KG1 (cell line): ENCODE measurements around the gene CFAP70.
"Not testable (repeated sequence)": the region's sequence is repeated elsewhere in the genome, so short reads cannot be mapped to it uniquely, and the experiment has no call there.

Experiments
- DNase-seq: peaks from one replicate; lab custom pipeline; 2025; lab: John Stamatoyannopoulos, UW

The CFAP70 gene

DNA sequence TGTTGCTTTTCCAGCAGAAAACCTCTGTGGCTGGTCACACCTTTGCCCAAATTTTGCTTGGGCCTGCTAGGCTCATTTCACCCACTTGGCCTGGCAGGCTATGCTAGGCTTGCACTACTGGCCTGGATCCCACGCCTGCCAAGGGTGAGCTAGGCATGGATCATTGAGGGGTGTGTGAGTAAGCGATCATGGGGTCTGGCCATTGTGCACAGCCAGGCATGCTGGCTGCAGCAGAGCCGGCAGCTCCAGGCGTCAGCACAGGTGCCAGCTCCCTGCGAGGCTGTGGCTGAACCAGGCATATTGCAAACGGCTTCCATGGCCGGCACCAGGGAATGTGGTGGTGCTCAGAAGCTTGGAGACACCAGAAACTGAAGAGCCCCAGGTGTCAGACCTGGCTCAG lies 19.2 kb downstream of the CFAP70 start:
- no peak for DNase-seq

- DNase-seq, result no peak
Measured at GRCh38 chr10:73338801-73339368, 19.8 kb downstream of the CFAP70 start.

DNA sequence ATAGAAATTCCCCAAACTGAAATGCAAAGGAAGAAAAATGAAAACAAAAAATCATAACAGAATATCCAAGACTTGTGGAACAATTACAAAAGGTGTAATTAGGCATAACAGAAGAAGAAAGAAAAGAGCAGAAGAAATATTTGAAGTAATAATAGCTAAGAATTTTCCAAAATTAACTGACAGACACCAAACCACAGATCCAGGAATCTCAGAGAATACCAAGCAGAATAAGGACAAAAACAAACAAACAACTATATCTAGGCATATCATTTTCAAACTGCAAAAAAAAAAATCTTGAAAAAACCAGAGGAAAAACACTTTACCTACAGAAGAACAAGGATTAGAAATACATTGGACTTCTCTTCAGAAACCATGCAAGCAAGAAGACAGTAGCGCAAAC lies 25.5 kb downstream of the CFAP70 start:
- no peak for DNase-seq

DNA sequence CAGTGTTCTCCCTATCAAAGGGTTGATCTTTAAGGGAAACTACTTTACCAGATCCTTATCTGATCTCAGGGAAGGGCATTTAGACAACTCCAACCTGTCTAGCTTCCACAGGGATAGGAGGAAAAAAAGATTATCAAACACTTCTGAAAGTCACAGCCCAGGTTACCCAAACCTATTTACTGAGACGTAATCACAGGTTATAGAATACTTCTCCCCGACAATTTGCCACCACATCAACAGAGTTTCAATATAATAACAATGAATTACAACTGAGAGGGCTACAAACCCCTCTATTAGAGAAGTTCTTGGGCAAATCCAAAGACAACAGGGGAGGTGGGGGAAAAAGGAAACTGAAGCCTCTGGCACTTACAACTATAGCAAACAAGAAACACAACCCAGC lies 26.3 kb downstream of the CFAP70 start:
- no peak for DNase-seq

DNA sequence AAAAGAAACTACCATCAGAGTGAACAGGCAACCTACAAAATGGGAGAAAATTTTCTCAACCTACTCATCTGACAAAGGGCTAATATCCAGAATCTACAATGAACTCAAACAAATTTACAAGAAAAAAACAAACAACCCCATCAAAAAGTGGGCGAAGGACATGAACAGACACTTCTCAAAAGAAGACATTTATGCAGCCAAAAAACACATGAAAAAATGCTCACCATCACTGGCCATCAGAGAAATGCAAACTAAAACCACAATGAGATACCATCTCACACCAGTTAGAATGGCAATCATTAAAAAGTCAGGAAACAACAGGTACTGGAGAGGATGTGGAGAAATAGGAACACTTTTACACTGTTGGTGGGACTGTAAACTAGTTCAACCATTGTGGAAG lies 30.1 kb downstream of the CFAP70 start:
- DNase-seq, result not testable (repeated sequence)

DNA sequence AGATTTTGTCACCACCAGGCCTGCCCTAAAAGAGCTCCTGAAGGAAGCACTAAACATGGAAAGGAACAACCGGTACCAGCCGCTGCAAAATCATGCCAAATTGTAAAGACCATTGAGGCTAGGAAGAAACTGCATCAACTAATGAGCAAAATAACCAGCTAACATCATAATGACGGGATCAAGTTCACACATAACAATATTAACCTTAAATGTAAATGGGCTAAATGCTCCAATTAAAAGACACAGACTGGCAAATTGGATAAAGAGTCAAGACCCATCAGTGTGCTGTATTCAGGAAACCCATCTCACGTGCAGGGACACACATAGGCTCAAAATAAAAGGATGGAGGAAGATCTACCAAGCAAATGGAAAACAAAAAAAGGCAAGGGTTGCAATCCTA lies 33.4 kb downstream of the CFAP70 start:
- not testable (repeated sequence) for DNase-seq

- DNase-seq, result not testable (repeated sequence)
Measured at GRCh38 chr10:73323582-73323981, 35.1 kb downstream of the CFAP70 start.

DNA sequence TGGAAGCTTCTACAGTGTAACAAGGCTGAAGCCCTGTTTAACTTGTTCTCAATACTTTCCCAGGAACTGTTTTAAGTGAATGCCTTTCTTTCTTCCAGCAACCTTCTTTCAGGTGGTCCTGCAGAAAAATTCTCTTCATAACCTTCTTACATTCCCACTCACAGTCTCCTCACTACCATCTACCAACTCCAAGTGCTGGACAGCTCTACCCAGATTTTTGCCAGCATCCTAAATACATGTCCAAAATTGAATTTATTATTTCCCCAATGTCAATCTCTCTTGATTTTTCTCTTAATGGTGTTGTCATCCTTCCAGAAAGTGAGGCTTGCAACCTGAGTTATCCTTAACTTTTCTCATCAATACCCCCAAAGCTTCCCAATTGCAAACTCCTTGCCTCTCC lies 48.2 kb downstream of the CFAP70 start:
- no peak for DNase-seq

- no peak for DNase-seq
Measured at GRCh38 chr10:73307203-73307800, 51.4 kb downstream of the CFAP70 start.

- no peak for DNase-seq
Measured at GRCh38 chr10:73306171-73306708, 52.4 kb downstream of the CFAP70 start.

DNA sequence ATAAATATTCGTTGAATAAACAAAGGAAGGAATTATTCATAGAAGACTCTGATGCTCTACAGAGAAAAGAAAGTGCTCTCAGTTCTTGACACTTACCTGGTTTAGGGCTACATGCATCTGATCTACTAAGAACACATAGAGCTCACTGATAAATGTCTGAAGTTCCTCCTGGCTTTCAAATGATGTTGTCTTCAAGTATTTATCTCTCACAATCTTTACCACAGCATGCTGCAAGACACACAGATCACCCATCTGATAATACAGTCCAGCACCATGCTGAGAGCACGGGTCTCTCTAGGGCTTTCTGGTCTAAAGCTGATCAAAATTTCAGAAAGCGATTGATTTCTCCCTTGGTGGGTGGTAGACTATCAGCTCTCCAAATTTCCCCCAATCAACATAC lies 61.7 kb downstream of the CFAP70 start:
- no peak for DNase-seq

DNA sequence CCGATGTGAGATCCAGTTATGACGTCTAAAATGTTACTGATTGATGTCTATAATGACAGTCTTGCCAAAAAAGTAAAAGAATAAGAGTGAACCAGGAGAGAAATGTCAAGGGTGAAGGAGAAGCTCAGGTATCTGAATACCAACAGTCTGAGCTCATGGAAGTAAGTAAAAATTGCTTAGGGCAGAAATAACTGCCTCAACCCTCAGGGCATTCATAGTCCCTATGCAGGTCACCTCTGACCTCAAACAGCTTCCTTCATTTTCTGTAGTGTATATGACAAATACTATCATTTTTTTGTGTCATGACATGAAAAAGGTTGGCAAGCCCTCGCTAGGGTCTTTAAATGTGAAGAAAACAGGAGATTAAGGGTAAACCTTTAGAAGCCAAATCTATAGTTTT lies 65.2 kb downstream of the CFAP70 start:
- no peak for DNase-seq

GRCh38 chr10:73289958-73290357 lies 68.7 kb downstream of the CFAP70 start:
- no peak for DNase-seq

- no peak for DNase-seq
Measured at GRCh38 chr10:73287441-73287840, 71.2 kb downstream of the CFAP70 start.

GRCh38 chr10:73281097-73281496 lies 77.6 kb downstream of the CFAP70 start:
- DNase-seq, result no peak

- no peak for DNase-seq
Measured at GRCh38 chr10:73264423-73264822, 94.2 kb downstream of the CFAP70 start.

DNA sequence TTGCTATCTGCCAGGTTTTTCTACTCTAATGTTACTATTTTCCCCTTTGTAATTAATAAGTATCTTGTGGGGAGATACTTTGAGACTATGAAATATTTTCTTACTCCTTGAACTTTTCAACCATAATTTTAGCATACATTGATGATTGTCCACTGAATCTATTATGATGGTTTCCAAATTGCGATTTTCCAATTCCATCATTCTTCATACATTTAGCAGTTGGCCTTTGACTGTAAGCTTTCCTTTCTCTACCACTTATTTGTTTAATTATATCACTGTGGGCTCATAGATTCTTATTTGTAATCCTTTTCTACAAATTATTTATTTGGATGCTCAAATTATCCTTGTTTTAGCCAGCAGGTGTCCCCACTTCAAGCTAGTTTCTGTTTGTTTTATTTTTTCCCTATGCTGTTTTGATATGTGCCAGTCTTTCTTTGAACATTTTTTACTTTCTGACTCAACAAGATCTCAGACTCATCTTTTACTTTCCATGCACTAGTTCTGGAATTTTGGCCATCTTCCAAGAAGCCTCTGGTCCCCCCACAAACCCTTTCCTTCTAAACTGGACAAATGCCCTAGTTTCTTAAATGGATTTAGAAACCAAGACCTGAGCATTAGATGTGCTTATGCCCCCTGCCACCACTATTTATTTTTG lies 94.8 kb downstream of the CFAP70 start:
- no peak for DNase-seq

GRCh38 chr10:73262880-73263555 lies 95.6 kb downstream of the CFAP70 start:
- DNase-seq, result no peak

DNA sequence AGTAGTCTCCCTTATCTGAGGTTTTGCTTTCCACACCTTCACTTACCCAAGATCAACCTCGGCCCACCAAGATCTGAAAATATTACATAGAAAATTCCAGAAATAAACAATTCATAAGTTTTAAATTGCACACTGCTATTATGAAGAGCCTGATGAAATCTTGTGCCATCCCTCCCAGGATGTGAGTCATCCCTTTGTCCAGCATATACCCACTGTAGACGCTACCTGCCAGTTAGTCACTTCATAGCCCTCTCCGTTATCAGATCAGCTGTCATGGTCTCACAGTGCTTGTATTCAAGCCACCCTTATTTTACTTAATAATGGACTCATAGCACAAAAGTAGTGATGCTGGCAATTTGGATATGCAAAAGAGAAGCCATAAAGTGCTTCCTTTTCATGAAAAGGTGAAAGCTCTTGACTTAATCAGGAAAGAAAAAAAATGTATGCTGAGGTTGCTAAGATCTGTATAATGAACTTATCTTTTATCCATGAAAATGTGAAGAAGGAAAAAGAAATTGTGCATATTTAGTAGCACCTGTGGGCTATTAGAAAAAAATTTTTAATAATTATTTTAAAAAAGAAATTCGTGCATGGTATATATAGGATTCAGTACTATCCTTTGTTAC lies 96.4 kb downstream of the CFAP70 start:
- no peak for DNase-seq

- no peak for DNase-seq
Measured at GRCh38 chr10:73261362-73261995, 97.2 kb downstream of the CFAP70 start.

- not testable (repeated sequence) for DNase-seq
Measured at GRCh38 chr10:73258612-73259011, 100.1 kb downstream of the CFAP70 start.

GRCh38 chr10:73253225-73253555 lies 105.5 kb downstream of the CFAP70 start:
- no peak for DNase-seq
